WTC11 (cell line): ENCODE results near the gene SLC7A6.

Experiments used
- ETV6 ChIP-seq: sonication (generic); formaldehyde crosslinking; IDR thresholded peaks from 2 replicates; pipeline ENCODE4 v1.8.1; 2022; ENCODE audit warnings: mild to moderate bottlenecking, missing genetic modification reagents
- NFYB ChIP-seq: sonication (generic); formaldehyde crosslinking; conservative IDR thresholded peaks from 2 replicates; pipeline ENCODE4 v1.8.0; 2022; ENCODE audit warnings: low read depth, missing genetic modification reagents
- ZNF263 ChIP-seq: sonication (generic); formaldehyde crosslinking; IDR thresholded peaks from 2 replicates; pipeline ENCODE4 v1.8.1; 2022; ENCODE audit warnings: low read depth, mild to moderate bottlenecking, moderate library complexity, missing genetic modification reagents
- TF ChIP-seq, protein P1 (sequence below): fragments of 200-600 bp; IDR thresholded peaks from 2 replicates; pipeline ENCODE4 v1.8.0; 2022; ENCODE audit warnings: antibody characterized with exemption
- TF ChIP-seq, protein P2 (sequence below): sonication (generic); formaldehyde crosslinking; IDR thresholded peaks from 2 replicates; pipeline ENCODE4 v1.8.0; 2023; ENCODE audit warnings: missing genetic modification reagents

DNA sequence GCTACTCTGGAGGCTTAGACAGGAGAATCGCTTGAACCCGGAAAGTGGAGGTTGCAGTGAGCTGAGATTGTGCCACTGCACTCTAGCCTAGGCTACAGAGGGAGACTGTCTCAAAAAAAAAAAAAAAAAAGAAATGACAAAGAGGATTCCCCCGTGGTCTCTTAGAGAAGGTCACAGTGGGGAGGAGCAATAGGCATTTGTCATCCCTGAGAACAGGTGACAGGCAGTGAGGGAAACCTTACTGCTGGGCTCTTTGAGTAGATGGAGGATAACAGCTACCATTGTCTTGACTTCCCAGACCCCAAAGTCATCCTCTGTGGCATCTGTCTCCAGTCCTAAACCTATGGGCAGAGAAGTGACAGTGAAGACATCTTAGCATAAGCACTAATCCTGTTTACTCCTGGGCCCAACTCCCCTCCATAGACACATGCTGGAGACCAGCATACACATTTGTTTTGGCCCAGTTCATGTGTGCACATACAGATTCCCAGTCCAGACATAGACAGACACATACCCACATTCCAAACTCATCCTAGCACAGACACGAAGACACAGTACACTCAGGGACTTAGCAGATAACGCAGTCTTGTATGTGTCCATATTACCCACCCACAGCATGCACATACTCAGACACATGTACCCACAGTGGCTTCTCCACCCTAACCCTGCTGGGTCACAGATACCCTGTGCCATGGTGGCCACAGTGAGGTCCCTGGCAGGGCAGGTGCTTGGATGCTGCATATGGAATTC, 31.1 kb upstream of the SLC7A6 start:
- TF ChIP-seq ZNF263 (CRISPR knock-in tag) (no peak), ETV6 (no peak), NFYB (CRISPR knock-in tag) (no peak)
- TF ChIP-seq, protein P1, sequence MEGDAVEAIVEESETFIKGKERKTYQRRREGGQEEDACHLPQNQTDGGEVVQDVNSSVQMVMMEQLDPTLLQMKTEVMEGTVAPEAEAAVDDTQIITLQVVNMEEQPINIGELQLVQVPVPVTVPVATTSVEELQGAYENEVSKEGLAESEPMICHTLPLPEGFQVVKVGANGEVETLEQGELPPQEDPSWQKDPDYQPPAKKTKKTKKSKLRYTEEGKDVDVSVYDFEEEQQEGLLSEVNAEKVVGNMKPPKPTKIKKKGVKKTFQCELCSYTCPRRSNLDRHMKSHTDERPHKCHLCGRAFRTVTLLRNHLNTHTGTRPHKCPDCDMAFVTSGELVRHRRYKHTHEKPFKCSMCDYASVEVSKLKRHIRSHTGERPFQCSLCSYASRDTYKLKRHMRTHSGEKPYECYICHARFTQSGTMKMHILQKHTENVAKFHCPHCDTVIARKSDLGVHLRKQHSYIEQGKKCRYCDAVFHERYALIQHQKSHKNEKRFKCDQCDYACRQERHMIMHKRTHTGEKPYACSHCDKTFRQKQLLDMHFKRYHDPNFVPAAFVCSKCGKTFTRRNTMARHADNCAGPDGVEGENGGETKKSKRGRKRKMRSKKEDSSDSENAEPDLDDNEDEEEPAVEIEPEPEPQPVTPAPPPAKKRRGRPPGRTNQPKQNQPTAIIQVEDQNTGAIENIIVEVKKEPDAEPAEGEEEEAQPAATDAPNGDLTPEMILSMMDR: no peak
- TF ChIP-seq, protein P2, sequence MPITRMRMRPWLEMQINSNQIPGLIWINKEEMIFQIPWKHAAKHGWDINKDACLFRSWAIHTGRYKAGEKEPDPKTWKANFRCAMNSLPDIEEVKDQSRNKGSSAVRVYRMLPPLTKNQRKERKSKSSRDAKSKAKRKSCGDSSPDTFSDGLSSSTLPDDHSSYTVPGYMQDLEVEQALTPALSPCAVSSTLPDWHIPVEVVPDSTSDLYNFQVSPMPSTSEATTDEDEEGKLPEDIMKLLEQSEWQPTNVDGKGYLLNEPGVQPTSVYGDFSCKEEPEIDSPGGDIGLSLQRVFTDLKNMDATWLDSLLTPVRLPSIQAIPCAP: no peak
